DOHH2 (cell line): Measurements from ENCODE around the gene APIP.

ENCODE experiments used
- H3F3A ChIP-seq: fragments of 200-600 bp; sonication (generic), shearing (Covaris generic); 2 replicates; pipeline ENCODE4 v1.6.0; 2016; ENCODE audit warnings: antibody characterized with exemption, mild to moderate bottlenecking; ENCODE audit not compliant: control insufficient read depth, insufficient read depth
- H3K27ac ChIP-seq: fragments of 200-600 bp; sonication (generic); 2 replicates; pipeline ENCODE4 v1.5.1; 2014; ENCODE audit warnings: low read depth, mild to moderate bottlenecking, low read length, moderate library complexity
- H3K27me3 ChIP-seq: fragments of 200-600 bp; sonication (generic); 2 replicates; pipeline ENCODE4 v1.6.1; 2014; ENCODE audit warnings: mild to moderate bottlenecking, low read length, mixed read lengths; ENCODE audit not compliant: control insufficient read depth
- H3K36me3 ChIP-seq: fragments of 200-600 bp; sonication (generic); 2 replicates; pipeline ENCODE4 v1.6.1; 2014; ENCODE audit warnings: mild to moderate bottlenecking, low read length, moderate library complexity, mixed read lengths; ENCODE audit not compliant: control insufficient read depth
- H3K4me1 ChIP-seq: fragments of 200-600 bp; sonication (generic); 2 replicates; pipeline ENCODE4 v1.6.1; 2014; ENCODE audit warnings: mild to moderate bottlenecking, low read length, mixed read lengths; ENCODE audit not compliant: control insufficient read depth
- H3K4me2 ChIP-seq: fragments of 200-600 bp; sonication (generic); 2 replicates; pipeline ENCODE4 v1.6.0; 2014; ENCODE audit warnings: mild to moderate bottlenecking, low read length, moderate library complexity
- H3K4me3 ChIP-seq: fragments of 200-600 bp; sonication (generic); 2 replicates; pipeline ENCODE4 v1.5.1; 2014; ENCODE audit warnings: mild to moderate bottlenecking, low read length, mixed read lengths
- H3K79me2 ChIP-seq: fragments of 200-600 bp; sonication (generic); 2 replicates; pipeline ENCODE4 v1.6.1; 2014; ENCODE audit warnings: mild to moderate bottlenecking, low read length, mixed read lengths; ENCODE audit not compliant: control insufficient read depth
- H3K9me2 ChIP-seq: fragments of 200-600 bp; sonication (generic); replicated peaks from 2 replicates; pipeline ENCODE4 v1.6.1; 2014; ENCODE audit warnings: mild to moderate bottlenecking, low read length, mixed read lengths; ENCODE audit not compliant: control insufficient read depth
- H3K9me3 ChIP-seq: fragments of 200-600 bp; sonication (generic); 2 replicates; pipeline ENCODE4 v1.6.1; 2014; ENCODE audit warnings: antibody characterized with exemption, low read length, mixed read lengths; ENCODE audit not compliant: control insufficient read depth, insufficient read depth
- H4K20me1 ChIP-seq: fragments of 200-600 bp; sonication (generic); 2 replicates; pipeline ENCODE4 v1.6.0; 2014; ENCODE audit warnings: low read depth, mild to moderate bottlenecking, antibody characterized with exemption, low read length, moderate library complexity; ENCODE audit not compliant: control insufficient read depth, insufficient read depth
- CTCF ChIP-seq: fragments of 200-600 bp; sonication (generic); IDR thresholded peaks from one replicate; pipeline ENCODE4 v1.5.1; 2014; ENCODE audit warnings: antibody characterized with exemption, mild to moderate bottlenecking, low read depth, low read length; ENCODE audit not compliant: poor library complexity, severe bottlenecking
- EZH2phosphoT487 ChIP-seq: fragments of 200-600 bp; sonication (generic); IDR thresholded peaks from 2 replicates; pipeline ENCODE4 v1.6.1; 2017; ENCODE audit warnings: borderline replicate concordance, mild to moderate bottlenecking, antibody characterized with exemption, low read length, moderate library complexity, mixed read lengths

Gene APIP

DNA sequence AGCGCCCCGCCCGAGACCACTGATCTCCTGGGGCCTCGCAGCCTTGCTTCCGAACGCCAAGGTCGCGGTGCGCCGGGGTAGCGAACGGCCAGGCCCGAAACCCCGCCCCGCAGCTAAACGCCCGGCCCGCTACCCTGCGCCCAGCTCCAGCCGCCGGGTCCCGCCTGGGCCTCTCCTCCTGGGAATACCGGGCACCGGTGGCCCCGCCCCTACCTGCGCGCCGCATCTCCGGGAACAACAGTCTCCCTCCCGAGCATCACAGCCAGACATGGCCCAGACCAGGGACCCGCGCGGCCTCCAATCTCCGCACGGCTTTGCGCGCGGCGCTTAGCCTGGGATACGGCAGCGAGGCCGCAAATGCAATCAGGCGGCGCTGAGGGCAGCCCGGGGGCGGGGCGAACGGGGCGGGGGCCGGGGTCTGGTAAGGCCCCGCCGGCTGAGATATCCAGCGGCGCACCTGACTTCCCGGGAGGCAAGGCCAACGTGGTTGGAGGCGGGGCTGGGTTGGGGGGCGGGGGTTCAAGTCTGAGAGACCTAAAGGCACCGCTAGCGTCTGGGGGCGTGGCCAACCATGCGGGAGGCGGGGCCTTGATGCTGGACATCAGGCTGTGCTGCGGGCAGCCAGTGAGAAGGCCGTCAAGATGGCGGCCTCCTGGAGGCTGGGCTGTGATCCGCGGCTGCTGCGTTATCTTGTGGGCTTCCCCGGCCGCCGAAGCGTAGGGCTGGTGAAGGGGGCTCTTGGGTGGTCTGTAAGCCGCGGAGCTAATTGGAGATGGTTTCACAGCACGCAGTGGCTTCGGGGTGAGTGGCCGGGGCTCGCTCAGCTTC, at the start of gene APIP, which contains the start of gene PDHX:
Gene APIP (minus strand): TSS at position 365 of the 828 bp plus-strand sequence. CDS start 95 bp downstream, at position 270.
Gene PDHX (plus strand): TSS at position 604 of the 828 bp plus-strand sequence. CDS start 38 bp downstream, at position 642.
- H3K9me2 ChIP-seq, result no peaks in the 10 kb centered on the region
- H4K20me1 ChIP-seq, result no peaks in the 10 kb centered on the region
- H3K4me2 ChIP-seq, result peak within 1 kb of the TSS; percentile 87
- peak within 1 kb of the TSS; percentile 91 for H3K4me3 ChIP-seq
- H3F3A ChIP-seq, result no peaks in the 10 kb centered on the region
- H3K36me3 ChIP-seq, result peaks cover 18% of the 10 kb centered on the region
- peaks cover 21% of the 10 kb centered on the region for H3K4me1 ChIP-seq
- peaks cover 5% of the 10 kb centered on the region; the same call in 1 of the 2 replicates for H3K9me3 ChIP-seq
- peaks cover 70% of the 10 kb centered on the region for H3K79me2 ChIP-seq
- TF ChIP-seq EZH2phosphoT487 (no peak), CTCF (no peak)
- peak within 1 kb of the TSS; percentile 59 for H3K27ac ChIP-seq
- H3K27me3 ChIP-seq, result no peaks in the 10 kb centered on the region

DNA sequence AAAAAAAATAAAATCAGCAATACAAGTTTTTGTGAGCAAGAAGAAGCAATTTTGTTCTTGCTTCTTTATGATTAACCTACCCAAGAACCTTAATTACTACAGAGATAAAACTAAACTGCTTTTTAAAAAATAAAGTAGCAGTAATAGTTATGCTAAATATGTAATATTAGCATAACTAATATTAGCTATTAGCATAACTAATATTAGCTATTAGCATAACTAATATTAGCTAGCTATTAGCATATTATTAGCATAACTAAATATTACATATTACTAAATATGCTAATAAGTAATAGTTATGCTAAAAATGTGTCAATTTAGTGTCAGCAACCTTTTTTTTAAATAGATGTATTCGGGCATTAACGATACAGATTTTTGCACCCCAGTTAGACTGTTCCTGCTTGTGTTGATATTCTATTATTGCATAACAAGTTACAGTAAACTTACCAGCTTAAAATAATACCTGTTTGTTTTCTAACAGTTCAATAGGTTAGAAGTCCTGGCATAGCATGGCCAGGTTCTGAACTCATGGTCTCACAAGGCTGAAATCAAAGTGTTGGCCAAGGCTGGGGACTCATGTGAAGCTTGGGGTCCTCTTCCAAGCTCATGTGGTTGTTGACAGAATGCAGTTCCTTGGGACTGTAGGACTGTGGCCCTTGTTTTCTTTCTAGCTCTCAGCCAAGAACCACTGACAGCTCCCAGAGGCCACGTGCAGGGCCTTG, 48.6 kb upstream of the APIP start:
- no peaks in the 10 kb centered on the region for H3K9me2 ChIP-seq
- no peaks in the 10 kb centered on the region for H3F3A ChIP-seq
- 0 out of 2 replicates have a peak, but pooled peaks cover 2% of the 10 kb centered on the region for H3K36me3 ChIP-seq
- no peaks in the 10 kb centered on the region for H3K79me2 ChIP-seq
- H3K27me3 ChIP-seq, result no peaks in the 10 kb centered on the region
- no peaks in the 10 kb centered on the region for H4K20me1 ChIP-seq
- TF ChIP-seq CTCF (no peak), EZH2phosphoT487 (no peak)
- H3K4me1 ChIP-seq, result no peaks in the 10 kb centered on the region
- no peak overlapping the region for H3K27ac ChIP-seq
- no peak overlapping the region for H3K4me3 ChIP-seq
- no peaks in the 10 kb centered on the region for H3K9me3 ChIP-seq
- H3K4me2 ChIP-seq, result no peak overlapping the region

DNA sequence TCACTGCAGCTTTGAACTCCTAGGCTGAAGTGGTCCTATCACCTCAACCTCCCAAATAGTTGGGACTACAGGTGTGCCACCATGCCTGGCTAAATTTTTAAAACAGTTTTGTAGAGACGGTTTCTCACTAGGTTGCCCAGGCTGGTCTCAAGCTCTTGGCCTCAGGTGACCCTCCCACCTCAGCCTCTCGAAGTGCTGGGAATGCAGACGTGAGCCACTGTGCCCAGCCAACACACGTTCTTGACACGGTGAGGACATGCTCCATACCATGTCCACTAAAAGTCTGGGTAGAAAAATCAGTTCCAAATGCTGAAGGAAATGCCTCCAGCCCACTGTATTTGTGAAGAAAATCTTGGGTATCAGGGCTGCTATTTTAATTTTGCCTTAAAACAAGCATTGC, 47.2 kb upstream of the APIP start:
- H3K4me3 ChIP-seq, result no peak overlapping the region
- no peaks in the 10 kb centered on the region for H3K79me2 ChIP-seq
- no peak for TF ChIP-seq CTCF
- TF ChIP-seq EZH2phosphoT487, result no peak
- no peaks in the 10 kb centered on the region for H3K27me3 ChIP-seq
- no peaks in the 10 kb centered on the region for H3K9me3 ChIP-seq
- H3K4me1 ChIP-seq, result no peaks in the 10 kb centered on the region
- no peak overlapping the region for H3K27ac ChIP-seq
- no peak overlapping the region for H3K4me2 ChIP-seq
- H3K9me2 ChIP-seq, result no peaks in the 10 kb centered on the region
- H3K36me3 ChIP-seq, result 0 out of 2 replicates have a peak, but pooled peaks cover 2% of the 10 kb centered on the region
- H3F3A ChIP-seq, result no peaks in the 10 kb centered on the region
- H4K20me1 ChIP-seq, result no peaks in the 10 kb centered on the region
